Pons (tissue), 1 donor: ENCODE measurements around the gene RNU1-3.
"Not testable (repeated sequence)": the region's sequence is repeated elsewhere in the genome, so short reads cannot be mapped to it uniquely, and the experiment has no call there.

Experiments used
- DNase-seq: peaks from one replicate; pipeline ENCODE4 v3.0.0-alpha.2; 2016; ENCODE audit warnings: low spot score

The RNU1-3 gene

DNA sequence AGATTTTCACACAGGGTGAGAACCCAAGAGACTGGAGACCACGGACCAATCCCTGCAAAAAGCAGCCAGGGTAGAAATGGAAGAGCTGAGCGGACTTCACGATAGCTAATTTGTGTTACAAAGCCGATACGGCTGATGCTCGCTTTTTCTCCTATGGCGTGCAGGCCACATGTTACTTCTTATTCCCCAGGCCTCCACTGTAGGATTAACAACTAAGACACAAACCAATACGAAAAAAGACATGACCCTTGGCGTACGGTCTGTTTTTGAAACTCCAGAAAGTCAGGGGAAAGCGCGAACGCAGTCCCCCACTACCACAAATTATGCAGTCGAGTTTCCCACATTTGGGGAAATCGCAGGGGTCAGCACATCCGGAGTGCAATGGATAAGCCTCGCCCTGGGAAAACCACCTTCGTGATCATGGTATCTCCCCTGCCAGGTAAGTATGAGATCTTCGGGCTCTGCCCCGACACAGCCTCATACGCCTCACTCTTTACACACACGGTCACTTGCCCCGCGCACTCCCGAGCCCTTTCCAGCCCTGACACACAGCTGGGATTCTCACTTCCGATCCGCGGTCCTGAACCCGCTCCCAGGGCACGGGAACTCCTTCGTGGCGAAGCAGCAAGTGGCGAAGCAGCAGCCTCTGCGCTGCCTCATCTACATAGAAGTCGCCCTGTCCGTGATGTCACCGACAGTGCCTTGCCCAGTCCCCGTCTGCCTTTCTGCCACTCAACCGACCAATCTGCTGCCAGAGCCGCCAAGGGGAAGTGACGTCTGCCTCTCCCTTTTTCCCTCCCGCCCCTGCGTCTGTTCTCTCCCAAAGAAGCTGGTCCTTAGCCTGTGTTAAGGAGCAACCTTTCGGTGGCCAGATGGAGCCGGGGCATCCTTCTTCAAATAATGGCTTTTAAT lies at the start of gene RNU1-3:
TSS of gene RNU1-3 (minus strand) at position 447 of the 912 bp plus-strand sequence.
- not testable (repeated sequence) for DNase-seq

DNA sequence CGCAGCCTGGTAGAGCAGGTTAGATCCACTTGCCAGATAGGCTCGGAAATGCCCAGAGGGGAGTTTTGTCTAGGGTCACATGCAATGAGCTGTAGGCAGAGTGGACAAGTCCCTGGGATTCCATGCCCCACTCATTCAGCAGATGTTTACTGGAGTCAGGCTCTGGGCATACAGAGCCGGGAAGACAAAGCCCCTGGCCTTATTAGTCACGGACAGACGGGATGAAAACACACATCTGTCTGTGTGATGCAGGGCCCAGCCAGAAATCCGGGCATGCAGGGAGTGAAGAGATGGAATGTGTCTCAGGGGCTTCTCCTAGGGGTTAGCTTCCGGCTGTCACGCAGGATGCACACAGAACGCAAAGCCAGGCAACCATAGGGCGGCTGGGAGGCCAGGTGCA lies 46.7 kb upstream of the RNU1-3 start:
- not testable (repeated sequence) for DNase-seq

DNA sequence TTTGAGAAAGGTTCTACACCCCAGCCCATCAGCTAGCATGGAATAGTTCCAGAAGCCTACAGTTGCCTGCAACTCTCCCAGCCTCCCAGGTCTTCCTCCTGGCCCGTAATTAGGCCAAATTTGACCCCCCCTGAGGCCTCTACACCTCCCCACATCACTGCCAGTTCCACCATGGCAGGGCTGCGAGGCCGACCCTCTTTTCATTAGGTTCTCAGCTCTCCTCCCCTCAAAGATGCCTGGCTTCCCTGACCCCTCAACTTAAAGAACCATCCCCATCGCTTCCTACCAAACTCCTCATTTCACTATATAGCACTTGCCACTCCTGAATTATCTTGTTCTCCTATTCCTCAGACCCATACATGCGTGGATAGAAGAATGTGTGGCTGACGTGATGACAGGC lies 46.2 kb upstream of the RNU1-3 start:
- DNase-seq: not testable (repeated sequence)

DNA sequence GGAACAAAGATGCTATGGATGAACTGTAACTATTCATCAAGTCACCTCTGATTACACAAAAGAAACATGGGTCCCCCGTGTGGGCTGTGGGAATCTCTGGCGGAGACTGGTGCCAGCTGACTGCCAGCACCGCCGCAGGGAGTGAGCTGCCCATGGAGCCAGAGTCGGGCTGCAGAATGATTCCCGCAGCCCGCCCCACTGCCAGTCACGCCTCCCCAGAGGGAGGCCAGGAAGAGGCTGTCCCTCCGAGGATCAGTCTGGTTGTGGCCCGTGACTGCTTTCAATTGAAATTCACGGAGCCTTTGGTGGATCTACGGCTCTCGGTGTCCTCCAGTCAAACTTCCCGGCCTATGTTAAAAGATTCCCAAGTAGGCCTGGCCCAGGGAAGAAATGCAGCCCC lies 45.8 kb upstream of the RNU1-3 start:
- DNase-seq: not testable (repeated sequence)

DNA sequence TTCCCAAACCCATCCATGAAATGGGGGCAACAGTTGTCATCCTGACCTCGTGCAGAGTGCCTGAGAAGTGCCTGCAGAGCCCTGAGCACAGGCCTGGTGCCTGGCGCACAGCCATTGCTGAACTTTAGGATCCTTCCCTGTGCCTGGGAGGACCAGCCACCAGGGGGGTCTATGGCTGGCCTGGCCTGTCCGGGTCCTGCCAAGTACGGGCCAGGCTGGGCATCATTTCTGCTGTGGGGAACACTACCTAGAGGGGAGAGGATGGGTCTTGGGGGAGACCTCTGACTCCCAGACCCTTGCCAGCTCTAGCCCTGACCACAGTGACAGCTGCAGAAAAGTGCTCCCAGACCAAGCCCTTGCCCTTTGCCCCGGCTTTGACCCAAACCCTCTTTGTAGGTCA lies 45.4 kb upstream of the RNU1-3 start:
- DNase-seq: not testable (repeated sequence)

DNA sequence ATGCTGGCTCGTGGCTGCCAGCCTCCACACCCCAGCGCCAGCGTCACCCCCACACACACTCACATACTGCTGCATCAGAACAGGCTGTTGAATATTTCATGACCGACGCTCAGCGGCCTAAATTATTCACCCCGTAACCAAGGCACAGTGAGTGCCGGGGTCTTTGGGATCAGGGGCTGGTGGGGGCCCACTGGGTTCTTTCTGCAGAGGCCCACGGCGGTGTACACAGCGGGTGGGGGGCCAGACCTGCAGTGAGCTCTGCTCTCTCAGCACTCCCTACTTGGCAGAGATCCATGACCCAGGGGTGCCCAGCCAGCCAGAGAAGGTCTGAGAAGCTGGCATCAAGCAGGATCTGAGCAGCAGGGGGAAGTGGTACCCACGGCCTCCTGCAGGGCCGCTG lies 43.9 kb upstream of the RNU1-3 start:
- DNase-seq: not testable (repeated sequence)

DNA sequence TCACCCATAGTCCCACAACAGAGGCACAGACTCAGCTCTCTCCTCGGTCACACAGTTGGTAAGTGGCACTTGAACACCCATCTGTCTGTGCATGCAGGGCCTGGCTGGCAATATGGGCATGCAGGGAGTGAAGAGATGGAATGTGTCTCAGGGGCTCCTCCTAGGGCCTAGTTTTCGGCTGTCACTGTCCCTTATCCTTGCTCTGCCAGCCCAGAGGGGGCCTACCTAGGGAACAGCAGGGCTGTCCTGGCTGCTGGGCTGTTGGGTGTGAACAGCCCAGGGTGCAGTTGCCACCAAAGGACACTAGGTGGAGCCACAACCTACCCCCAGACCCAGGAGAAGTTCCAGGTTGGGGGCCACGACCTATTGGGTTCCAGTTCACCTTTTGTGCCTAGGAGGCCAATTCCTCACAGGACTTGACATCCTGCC lies 42.9 kb upstream of the RNU1-3 start:
- DNase-seq: not testable (repeated sequence)

DNA sequence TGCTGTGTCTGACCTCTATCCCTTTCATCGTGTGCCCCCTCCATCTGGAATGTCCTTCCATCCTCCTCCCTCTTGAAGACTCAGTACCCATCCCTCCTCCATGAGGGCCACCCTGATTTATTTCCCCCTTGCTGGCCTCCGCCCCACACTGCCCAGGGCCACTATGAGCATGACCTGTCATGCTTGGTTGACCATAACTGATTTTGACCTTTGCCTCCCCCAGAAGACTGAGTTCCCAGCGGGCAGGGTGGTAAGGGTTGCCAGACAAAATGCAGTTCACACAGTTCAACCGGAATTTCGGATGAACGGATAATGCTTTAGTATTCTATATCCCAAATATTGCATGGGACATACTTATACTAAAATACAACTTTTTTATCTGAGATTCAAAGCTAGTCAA lies 42.0 kb upstream of the RNU1-3 start:
- DNase-seq: not testable (repeated sequence)

DNA sequence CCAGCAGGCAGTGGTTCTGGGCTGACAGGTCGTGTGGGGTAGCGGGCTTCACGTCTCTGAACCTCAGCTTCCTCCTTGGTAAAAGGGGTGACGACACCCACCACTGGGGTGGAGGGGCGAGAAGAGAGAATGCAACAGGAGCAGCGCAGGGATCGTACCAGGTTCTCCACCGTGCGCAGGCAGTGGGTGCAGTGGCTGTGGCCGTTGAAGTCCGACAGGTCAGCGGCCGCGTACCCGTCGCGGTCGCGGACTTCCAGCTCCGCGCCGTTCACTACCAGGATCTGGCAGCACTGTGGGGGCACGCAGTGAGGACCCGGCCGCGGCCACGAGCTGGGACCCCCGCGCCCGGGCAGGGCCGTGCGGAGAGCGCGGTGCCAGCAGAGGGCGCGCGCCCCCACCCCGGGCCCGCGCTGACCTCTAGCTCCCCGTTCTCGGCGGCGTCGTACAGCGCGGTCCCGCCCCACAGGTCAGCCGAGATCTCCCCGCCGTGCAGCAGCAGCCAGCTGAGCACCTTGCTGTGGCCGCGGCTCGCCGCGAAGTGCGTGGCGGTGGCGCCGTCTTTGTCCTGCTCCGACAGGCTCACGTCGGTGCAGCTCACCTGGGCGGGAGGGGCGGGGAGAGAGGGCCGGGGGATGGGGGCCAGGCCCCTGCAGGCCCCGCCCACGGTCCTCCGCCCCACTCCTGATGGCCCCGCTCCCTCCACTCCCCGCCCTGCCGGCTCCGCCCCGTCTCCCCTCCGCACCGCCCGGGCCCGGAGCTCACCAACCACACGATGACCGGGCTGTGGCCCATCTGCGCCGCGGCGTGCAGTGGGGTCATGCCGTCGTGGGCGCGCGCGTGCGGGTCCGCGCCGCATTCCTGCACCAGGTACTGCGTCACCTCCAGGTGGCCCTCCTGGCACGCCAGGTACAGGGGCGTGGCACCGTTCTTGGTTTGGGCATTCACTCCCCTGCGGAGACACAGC lies 40.7 kb upstream of the RNU1-3 start:
- not testable (repeated sequence) for DNase-seq

DNA sequence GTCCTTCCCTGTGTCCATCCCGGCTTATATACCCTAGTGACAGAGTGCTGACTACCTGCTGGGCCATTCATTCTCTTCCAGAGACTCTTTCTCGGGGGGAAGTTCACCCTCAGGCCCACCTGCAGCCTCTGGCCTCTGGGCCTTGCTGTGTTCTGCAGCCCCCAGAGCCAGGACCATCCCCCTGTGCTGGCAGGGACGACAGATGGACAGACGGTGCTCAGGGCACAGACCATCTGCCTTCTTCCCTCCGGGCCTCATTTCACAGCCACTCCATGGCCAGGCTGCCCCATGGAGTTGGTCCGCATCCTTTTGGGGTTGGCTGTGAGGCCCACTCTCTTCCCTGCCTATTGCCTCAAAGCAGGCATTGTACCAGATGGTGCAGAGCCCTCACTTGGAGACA lies 39.6 kb upstream of the RNU1-3 start:
- DNase-seq: not testable (repeated sequence)

DNA sequence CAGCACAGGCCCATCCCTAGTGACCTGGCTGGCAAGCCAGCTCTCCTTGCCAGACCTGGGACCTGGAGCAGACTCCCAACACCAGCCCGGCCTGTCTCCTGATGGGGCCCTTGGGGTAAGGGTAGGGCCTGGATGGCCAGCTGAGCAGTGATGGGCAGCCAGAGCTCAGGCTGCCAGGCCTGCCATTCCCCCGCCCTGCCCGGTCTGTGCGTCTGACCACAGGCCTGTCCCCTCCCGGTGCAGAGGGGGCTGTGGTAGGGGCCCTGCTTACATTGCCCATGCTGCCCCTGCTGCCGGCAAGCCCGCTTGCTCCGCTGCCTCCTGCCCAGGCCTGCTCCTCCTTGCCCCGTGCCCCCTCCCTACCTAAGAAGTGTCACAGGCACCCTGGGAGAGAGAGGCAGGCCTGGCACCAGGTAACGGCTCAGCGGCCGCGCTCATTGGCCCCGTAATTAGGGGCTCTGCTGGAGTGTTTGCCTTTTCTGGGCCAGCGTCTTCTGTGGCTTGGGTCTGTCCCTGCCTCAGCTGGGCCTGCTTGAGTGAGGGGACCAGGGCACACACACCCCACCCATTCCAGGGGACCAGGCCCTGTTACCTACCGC lies 37.9 kb upstream of the RNU1-3 start:
- DNase-seq: not testable (repeated sequence)

DNA sequence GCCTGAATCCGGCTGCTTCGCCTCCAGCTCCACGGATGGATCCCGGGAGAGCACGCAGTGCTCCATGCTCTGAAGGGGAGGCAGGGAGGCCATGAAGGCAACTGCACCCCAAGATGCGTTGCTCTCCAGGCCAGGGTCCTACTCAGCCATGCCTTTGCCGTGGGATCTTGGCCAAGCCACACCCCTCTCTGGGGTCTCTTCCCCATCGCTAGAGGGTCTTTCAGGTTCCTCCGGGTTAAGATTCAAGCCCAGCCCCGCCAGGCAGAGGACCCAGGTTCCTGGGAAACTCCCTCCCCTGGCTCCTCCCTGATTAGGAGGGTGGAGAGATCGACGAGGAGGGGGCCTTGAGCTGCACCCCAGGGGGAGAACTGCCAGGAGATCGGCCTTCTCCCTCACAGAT lies 37.3 kb upstream of the RNU1-3 start:
- DNase-seq: not testable (repeated sequence)

DNA sequence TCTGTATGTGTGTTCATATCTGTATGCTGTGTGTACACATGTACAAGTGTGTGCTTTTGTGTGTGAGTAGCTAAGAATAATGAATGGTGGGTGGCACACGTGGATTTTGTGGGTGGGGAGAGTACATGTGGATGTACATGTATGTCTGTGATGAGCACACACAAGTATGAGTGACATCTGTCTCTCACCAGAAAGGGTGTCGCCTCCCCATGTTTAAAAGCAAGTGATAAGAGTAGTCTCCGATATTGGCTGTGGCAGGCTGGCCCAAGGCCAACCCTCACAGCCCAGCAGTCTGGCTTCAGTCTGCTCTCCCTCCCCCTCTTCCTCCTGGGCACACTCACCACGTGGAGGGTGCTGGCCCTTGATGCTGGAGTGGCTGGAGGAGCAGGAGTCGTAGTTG lies 36.9 kb upstream of the RNU1-3 start:
- DNase-seq: not testable (repeated sequence)

DNA sequence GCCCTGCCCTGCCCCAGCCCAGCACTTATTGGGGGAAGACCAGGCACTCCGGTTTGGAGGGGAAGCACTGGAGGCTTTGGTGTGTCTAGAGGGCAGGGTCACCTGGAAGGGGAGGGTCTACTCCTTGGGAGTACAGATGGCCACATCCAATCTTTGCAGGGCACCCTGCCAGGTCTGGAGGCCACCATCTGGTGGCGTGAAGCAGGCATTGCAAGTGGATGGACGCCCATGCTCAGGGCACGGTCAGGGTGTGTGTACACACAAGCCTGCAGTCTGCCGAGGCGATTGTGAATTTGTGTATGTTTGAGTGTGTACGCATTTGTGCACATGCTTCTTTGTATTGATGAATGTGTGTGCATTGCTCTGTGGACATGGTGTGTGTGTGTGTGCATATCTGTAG lies 36.4 kb upstream of the RNU1-3 start:
- not testable (repeated sequence) for DNase-seq

DNA sequence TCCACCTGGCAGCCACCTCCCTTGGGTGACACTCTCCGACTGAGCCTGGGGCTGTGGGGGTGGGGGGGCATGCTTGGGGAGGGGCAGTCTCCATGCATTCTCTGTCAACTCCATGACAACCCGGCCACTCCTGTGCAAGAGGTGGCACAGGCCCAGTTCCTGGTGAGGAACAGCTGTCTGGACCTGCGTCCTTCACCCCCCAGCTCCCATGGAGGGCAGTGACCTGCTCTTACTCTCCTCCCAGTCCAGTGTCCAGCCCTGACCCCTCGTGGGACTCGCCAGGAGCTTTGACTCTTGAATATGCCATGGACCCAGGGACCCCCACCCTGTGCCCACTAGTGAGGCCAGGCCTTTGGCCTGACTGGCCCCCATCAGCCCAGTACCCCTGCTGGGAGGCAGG lies 35.5 kb upstream of the RNU1-3 start:
- DNase-seq: not testable (repeated sequence)

DNA sequence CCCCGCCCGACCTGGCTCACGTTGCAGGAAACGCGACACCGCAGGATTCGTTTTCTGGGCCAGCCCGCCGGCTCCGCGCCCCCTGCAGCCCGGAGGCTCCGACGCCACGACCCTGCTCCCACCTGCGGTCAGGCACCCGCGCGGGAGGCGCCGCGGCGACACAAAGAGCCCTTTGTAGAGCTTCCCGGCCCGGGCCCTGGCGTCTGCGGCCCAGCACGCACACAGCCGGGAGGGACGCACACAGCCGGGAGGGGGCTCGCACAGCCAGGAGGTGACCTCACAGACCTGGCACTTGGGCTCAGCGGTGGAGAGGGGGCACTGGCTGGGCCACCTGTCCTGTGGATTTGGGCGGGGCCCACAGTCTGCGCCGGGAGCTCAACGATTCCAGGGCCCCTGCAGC lies 34.4 kb upstream of the RNU1-3 start:
- not testable (repeated sequence) for DNase-seq

DNA sequence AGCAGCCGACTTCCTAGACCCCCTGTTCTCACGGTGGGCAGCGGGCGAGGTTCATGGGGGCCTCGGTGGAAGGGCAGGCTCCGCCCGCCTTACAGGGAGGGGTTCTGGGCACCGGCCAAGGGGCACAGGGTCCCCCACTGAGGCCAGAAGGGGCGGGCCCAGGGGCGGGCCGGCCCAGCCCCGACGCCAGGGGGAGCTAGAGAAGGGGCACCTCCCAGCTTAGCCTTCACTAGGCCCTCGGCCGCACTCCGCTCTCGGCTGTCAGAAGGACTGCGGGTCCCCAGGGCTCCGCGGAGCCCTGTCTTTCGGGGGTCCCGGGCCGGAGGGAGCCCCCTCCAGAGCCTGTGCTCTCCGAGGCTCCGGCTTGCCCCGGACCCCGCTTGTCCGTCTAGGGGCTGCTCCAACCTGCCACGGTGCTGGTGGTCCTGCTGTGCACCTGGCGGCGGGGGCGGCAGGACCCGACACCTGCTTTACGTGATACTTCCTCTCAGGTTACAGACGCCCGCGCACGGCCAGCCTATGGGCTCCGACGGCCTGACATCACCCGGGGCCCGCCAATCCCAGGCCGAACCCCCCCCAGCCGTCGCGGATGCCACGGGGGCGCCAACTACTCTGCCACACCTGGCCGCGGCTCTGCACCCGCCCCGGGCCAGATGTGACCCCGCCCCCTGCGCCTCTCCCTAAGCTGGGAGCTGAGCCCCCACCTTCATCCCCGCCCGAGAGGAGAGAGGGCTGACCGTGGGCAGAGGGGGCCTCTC lies 33.6 kb upstream of the RNU1-3 start:
- not testable (repeated sequence) for DNase-seq

DNA sequence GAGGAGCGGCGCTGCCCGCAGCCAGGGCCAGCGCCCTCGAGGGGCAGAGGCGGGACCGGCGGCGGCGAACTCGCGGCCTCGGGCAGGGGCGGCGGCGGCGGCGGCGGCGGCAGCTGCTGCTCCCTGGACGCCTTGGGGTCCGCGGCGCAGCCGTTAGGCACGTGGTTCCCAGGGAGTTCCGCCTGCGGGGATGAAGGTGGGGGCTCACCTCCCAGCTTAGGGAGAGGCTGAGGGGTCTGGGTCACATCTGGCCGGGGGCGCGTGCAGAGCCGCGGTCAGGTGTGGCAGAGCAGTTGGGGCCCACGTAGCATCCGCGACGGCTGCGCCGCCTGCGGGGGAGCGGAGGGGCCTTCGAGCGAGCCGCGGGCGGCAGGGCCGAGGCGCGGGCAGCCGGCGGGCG lies 32.7 kb upstream of the RNU1-3 start:
- DNase-seq: not testable (repeated sequence)

DNA sequence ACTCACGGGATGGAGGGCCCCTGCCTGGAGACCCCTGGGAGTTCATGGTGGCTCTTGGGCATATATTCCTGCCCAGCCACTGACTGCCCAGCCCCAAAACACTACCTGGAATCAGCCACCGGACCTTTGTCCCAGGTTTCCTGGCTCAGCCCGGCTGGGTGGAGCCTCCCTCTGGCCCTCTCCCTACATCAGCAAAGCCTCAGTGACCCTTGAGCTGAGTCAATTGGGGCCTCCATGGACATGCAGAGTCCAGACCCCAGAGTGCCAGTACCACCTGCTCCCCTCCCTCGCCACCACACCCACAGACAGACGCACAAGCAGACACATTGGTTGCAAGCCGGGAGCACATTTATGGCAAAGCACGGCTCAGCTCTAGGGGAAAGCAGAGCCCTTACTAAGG lies 30.4 kb upstream of the RNU1-3 start:
- not testable (repeated sequence) for DNase-seq

DNA sequence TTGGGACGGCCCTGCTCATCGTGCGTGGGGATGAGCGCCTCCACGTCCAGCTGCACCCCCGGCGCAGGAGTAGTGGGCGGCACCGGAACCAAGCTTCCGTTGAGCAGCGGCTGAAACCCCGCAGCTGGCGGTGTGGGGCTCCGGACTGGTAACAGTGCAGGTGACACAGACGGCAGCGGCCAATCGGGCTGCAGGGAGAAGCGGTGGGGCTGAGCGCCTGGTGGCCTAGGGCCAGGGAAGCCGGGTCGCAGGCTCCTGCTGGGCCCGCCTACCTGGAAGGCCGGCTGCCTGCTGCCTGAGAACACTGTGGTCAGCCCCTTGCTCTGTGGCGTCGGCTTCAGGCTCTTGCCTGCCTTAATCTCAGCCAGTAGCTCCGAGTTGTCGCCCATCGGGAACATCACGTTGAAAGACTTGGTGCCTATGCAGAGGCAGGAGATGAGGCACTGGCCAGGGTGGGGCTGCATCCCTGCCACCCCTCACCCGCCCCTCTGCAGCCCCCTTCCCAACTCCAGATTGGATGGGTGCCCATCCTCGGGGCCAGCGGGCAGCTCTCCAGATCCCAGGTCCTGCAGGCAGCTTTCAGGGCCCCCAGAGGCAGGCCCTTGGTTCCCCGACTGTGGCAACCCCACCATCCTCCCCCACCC lies 29.9 kb upstream of the RNU1-3 start:
- DNase-seq: not testable (repeated sequence)

DNA sequence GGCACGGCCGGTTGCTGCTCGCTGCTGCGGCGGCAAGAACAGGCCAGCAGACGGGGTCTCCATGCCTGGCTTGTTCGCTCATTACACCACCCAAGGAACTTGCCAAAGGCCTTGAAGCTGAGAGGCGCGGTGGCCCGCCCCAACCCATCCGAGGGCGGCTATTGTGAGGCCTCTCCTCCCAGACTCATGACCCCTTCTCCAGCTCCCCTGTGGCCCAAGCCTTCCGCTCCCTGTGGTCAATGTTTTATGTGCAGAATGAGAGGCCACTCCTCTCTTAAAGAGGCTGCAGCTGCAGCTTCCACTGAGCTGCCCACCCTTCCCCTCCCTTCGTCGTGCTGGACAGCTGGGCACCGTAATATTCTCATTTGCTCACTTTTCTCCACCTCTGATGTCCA lies 27.6 kb upstream of the RNU1-3 start:
- not testable (repeated sequence) for DNase-seq
